DND-41 (cell line): ENCODE data around the gene PNKD.

Source experiments
- ATAC-seq: fragments of 200-7000 bp; cut with Tn5 transposase; 3 replicates; pipeline ENCODE4 v1.9.1; 2021; ENCODE audit warnings: low read depth; ENCODE audit not compliant: insufficient read depth
- DNase-seq: peaks from one replicate; pipeline ENCODE4 v3.0.0-alpha.2; 2020
- H2AFZ ChIP-seq: 2 replicates; pipeline ENCODE4 v1.6.0; 2012; ENCODE audit warnings: low read depth, low read length
- H3K27ac ChIP-seq: 2 replicates; pipeline ENCODE4 v1.5.1; 2012; ENCODE audit warnings: low read length, inconsistent platforms
- H3K27me3 ChIP-seq: fragments of 200-600 bp; sonication (generic); 2 replicates; pipeline ENCODE4 v1.6.0; 2012; ENCODE audit warnings: low read length, mild to moderate bottlenecking, inconsistent platforms; ENCODE audit not compliant: insufficient read depth, poor library complexity
- H3K36me3 ChIP-seq: 2 replicates; pipeline ENCODE4 v1.5.1; 2012; ENCODE audit warnings: low read length, inconsistent platforms; ENCODE audit not compliant: insufficient read depth
- H3K4me1 ChIP-seq: 2 replicates; pipeline ENCODE4 v1.5.1; 2012; ENCODE audit warnings: mild to moderate bottlenecking, low read length; ENCODE audit not compliant: insufficient read depth
- H3K4me2 ChIP-seq: 2 replicates; pipeline ENCODE4 v1.6.0; 2012; ENCODE audit warnings: mild to moderate bottlenecking, moderate library complexity, low read length, inconsistent platforms; ENCODE audit not compliant: insufficient read depth
- H3K4me3 ChIP-seq, 2 experiments: fragments of 200-600 bp in 1 of 2; shearing (Covaris generic) in 1 of 2; 2 replicates each; pipeline ENCODE4 v1.5.1; 2012 to 2016; ENCODE audit warnings: inconsistent platforms in 2 of 2, low read length in 2 of 2, mild to moderate bottlenecking in 2 of 2, low read depth in 1 of 2, moderate library complexity in 1 of 2
- H3K79me2 ChIP-seq: 2 replicates; pipeline ENCODE4 v1.6.0; 2012; ENCODE audit warnings: low read length, inconsistent platforms; ENCODE audit not compliant: insufficient read depth
- H3K9ac ChIP-seq: 2 replicates; pipeline ENCODE4 v1.6.0; 2012; ENCODE audit warnings: low read depth, mild to moderate bottlenecking, inconsistent platforms, low read length, moderate library complexity
- H3K9me3 ChIP-seq: 2 replicates; pipeline ENCODE4 v1.5.1; 2012; ENCODE audit warnings: low read length, moderate library complexity, mild to moderate bottlenecking, inconsistent platforms; ENCODE audit not compliant: insufficient read depth, severe bottlenecking
- H4K20me1 ChIP-seq: 2 replicates; pipeline ENCODE4 v1.6.0; 2012; ENCODE audit warnings: low read length; ENCODE audit not compliant: insufficient read depth
- CTCF ChIP-seq: IDR thresholded peaks from 2 replicates; pipeline ENCODE4 v1.5.1; 2012; ENCODE audit warnings: borderline replicate concordance, low read length, moderate library complexity, mild to moderate bottlenecking; ENCODE audit not compliant: poor library complexity, severe bottlenecking; ENCODE audit errors: extremely low read depth
- EZH2 ChIP-seq: IDR thresholded peaks from 3 replicates; pipeline ENCODE4 v1.6.1; 2012; ENCODE audit warnings: borderline replicate concordance, low read depth, mild to moderate bottlenecking, moderate library complexity, low read length, inconsistent platforms; ENCODE audit not compliant: severe bottlenecking

The PNKD gene

GRCh38 chr2:218229239-218229638, 41.1 kb upstream of the PNKD start:
- peaks cover 47% of the 10 kb centered on the region for H3K79me2 ChIP-seq
- peak; percentile 53 for DNase-seq

GRCh38 chr2:218229851-218230250, 40.5 kb upstream of the PNKD start:
- Histone ChIP-seq H2AFZ (no peak overlapping the region), H3K9ac (peak overlapping the region; percentile 12; the same call in 1 of the 2 replicates), H3K4me2 (peak overlapping the region; percentile 25), H3K4me1 (peaks cover 40% of the 10 kb centered on the region), H3K27ac (peak overlapping the region; percentile 73), H3K36me3 (peaks cover 88% of the 10 kb centered on the region), H3K4me3 (no peak overlapping the region; a peak in 1 of 4 replicates), H3K9me3 (no peaks in the 10 kb centered on the region), H4K20me1 (peaks cover 10% of the 10 kb centered on the region), H3K27me3 (no peaks in the 10 kb centered on the region), H3K79me2 (peaks cover 41% of the 10 kb centered on the region)
- ATAC-seq (peak; percentile 54), DNase-seq (peak; percentile 39)
- TF ChIP-seq EZH2 (no peak), CTCF (no peak)

More at GRCh38 chr2:218229239-218229638, 41.1 kb upstream of the PNKD start:
- peak; percentile 92 for ATAC-seq
- H2AFZ ChIP-seq, result no peak overlapping the region
- H3K4me3 ChIP-seq, result no peak overlapping the region
- H3K36me3 ChIP-seq, result peaks cover 88% of the 10 kb centered on the region
- no peaks in the 10 kb centered on the region for H3K9me3 ChIP-seq
- peak overlapping the region; percentile 34; the same call in 1 of the 2 replicates for H3K4me2 ChIP-seq
- no peaks in the 10 kb centered on the region for H3K27me3 ChIP-seq
- TF ChIP-seq EZH2, result no peak
- TF ChIP-seq CTCF, result no peak
- peaks cover 16% of the 10 kb centered on the region for H4K20me1 ChIP-seq
- peak overlapping the region; percentile 73 for H3K27ac ChIP-seq
- peak overlapping the region; percentile 18; the same call in 1 of the 2 replicates for H3K9ac ChIP-seq
- H3K4me1 ChIP-seq, result peaks cover 44% of the 10 kb centered on the region

- no peak overlapping the region for H2AFZ ChIP-seq
- H3K27me3 ChIP-seq, result no peaks in the 10 kb centered on the region
- H3K9me3 ChIP-seq, result no peaks in the 10 kb centered on the region
- no peak overlapping the region for H3K27ac ChIP-seq
- H3K4me2 ChIP-seq, result no peak overlapping the region
- H3K9ac ChIP-seq, result no peak overlapping the region
- H4K20me1 ChIP-seq, result peaks cover under 1% of the 10 kb centered on the region
- ATAC-seq, result peak; percentile 53
- H3K79me2 ChIP-seq, result peaks cover 31% of the 10 kb centered on the region
- peak; percentile 33 for TF ChIP-seq CTCF
- TF ChIP-seq EZH2, result no peak
- peaks cover 40% of the 10 kb centered on the region for H3K4me1 ChIP-seq
- no peak overlapping the region for H3K4me3 ChIP-seq
- no peak for DNase-seq
- H3K36me3 ChIP-seq, result peaks cover 88% of the 10 kb centered on the region
Measured at GRCh38 chr2:218230882-218231281, 39.4 kb upstream of the PNKD start.

- Histone ChIP-seq H3K4me2 (no peak overlapping the region), H3K9me3 (no peaks in the 10 kb centered on the region), H3K4me1 (peaks cover 21% of the 10 kb centered on the region), H2AFZ (no peak overlapping the region), H3K36me3 (peaks cover 89% of the 10 kb centered on the region), H3K9ac (no peak overlapping the region), H3K79me2 (peaks cover 19% of the 10 kb centered on the region), H3K27me3 (no peaks in the 10 kb centered on the region), H3K4me3 (no peak overlapping the region), H4K20me1 (no peaks in the 10 kb centered on the region), H3K27ac (no peak overlapping the region)
- ATAC-seq (no peak), DNase-seq (no peak)
- no peak for TF ChIP-seq EZH2
- no peak for TF ChIP-seq CTCF
Measured at GRCh38 chr2:218233543-218233942, 36.8 kb upstream of the PNKD start.
